B cell (primary cell): ENCODE data around the gene VPREB1.

Experiments
- EZH2 ChIP-seq: IDR thresholded peaks from 2 replicates; pipeline ENCODE4 v1.6.1; 2012; ENCODE audit warnings: borderline replicate concordance, low read depth, mild to moderate bottlenecking, moderate library complexity, low read length; ENCODE audit not compliant: insufficient read depth, poor library complexity, severe bottlenecking
- TF ChIP-seq, protein P1 (sequence below): fragments of 200-600 bp; IDR thresholded peaks from one replicate; pipeline ENCODE4 v1.8.0; 2022; ENCODE audit warnings: antibody characterized with exemption, mild to moderate bottlenecking

DNA sequence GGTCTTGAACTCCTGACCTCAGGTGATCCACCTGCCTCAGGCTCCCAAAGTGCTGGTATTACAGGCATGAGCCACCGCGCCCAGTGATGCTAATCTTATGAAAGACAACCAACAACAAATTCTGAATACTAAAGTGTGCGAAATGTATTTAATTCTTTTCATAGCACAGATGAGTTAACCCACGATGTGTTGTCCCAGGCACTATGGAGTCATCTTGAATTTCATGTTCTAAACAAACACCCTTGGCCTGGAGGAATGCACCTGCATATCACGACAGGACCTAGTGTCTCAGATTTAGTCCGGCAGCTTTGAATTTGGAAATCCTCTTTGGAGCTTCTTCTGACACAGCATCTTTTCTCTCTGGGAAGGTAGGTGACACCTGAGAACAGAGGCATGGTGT, 16.2 kb upstream of the VPREB1 start:
- TF ChIP-seq, protein P1, sequence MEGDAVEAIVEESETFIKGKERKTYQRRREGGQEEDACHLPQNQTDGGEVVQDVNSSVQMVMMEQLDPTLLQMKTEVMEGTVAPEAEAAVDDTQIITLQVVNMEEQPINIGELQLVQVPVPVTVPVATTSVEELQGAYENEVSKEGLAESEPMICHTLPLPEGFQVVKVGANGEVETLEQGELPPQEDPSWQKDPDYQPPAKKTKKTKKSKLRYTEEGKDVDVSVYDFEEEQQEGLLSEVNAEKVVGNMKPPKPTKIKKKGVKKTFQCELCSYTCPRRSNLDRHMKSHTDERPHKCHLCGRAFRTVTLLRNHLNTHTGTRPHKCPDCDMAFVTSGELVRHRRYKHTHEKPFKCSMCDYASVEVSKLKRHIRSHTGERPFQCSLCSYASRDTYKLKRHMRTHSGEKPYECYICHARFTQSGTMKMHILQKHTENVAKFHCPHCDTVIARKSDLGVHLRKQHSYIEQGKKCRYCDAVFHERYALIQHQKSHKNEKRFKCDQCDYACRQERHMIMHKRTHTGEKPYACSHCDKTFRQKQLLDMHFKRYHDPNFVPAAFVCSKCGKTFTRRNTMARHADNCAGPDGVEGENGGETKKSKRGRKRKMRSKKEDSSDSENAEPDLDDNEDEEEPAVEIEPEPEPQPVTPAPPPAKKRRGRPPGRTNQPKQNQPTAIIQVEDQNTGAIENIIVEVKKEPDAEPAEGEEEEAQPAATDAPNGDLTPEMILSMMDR, result no peak
- no peak for TF ChIP-seq EZH2
